Parathyroid adenoma (tissue), 2 donors: ENCODE measurements around the gene RASL12.

Source experiments
- H2AFZ ChIP-seq: fragments of 300-600 bp; sonication (generic); one replicate; pipeline ENCODE4 v1.7.0; 2017; ENCODE audit warnings: antibody characterized with exemption, mild to moderate bottlenecking
- H3K27ac ChIP-seq: fragments of 300-600 bp; sonication (generic); one replicate; pipeline ENCODE4 v1.7.0; 2017
- H3K27me3 ChIP-seq: fragments of 300-600 bp; sonication (generic); one replicate; pipeline ENCODE4 v1.7.0; 2017; ENCODE audit warnings: low read length; ENCODE audit not compliant: control insufficient read depth, insufficient read depth
- H3K36me3 ChIP-seq: fragments of 300-600 bp; sonication (generic); one replicate; pipeline ENCODE4 v1.7.0; 2017; ENCODE audit warnings: low read length; ENCODE audit not compliant: control insufficient read depth, insufficient read depth
- H3K4me1 ChIP-seq: fragments of 300-600 bp; sonication (generic); one replicate; pipeline ENCODE4 v1.7.0; 2017; ENCODE audit warnings: control low read depth
- H3K4me2 ChIP-seq: fragments of 300-600 bp; sonication (generic); one replicate; pipeline ENCODE4 v1.7.0; 2017; ENCODE audit warnings: low read length
- H3K4me3 ChIP-seq: fragments of 300-600 bp; sonication (generic); one replicate; pipeline ENCODE4 v1.7.0; 2017; ENCODE audit warnings: low read depth, low read length
- H3K79me2 ChIP-seq: fragments of 300-600 bp; sonication (generic); one replicate; pipeline ENCODE4 v1.7.0; 2017; ENCODE audit warnings: control low read depth
- H3K9ac ChIP-seq: fragments of 300-600 bp; sonication (generic); one replicate; pipeline ENCODE4 v1.7.0; 2017; ENCODE audit warnings: mild to moderate bottlenecking
- H3K9me3 ChIP-seq: fragments of 300-600 bp; sonication (generic); one replicate; pipeline ENCODE4 v1.7.0; 2017; ENCODE audit warnings: low read length; ENCODE audit not compliant: control insufficient read depth
- CTCF ChIP-seq: fragments of 300-600 bp; sonication (generic); IDR thresholded peaks from one replicate; pipeline ENCODE4 v1.7.0; 2017; ENCODE audit warnings: antibody characterized with exemption, mild to moderate bottlenecking
- donor health status: primary hyperparathyroidism.

RASL12 gene

GRCh38 chr15:65071381-65071811 lies 3.6 kb upstream of the RASL12 start:
- no peaks in the 10 kb centered on the region for H3K4me1 ChIP-seq
- TF ChIP-seq CTCF = no peak
- no peaks in the 10 kb centered on the region for H3K27me3 ChIP-seq
- H3K4me2 ChIP-seq = no peak overlapping the region
- H3K27ac ChIP-seq = no peak overlapping the region
- no peak overlapping the region for H2AFZ ChIP-seq
- no peaks in the 10 kb centered on the region for H3K79me2 ChIP-seq
- H3K4me3 ChIP-seq = no peak overlapping the region
- H3K9me3 ChIP-seq = no peaks in the 10 kb centered on the region
- H3K9ac ChIP-seq = no peak overlapping the region
- H3K36me3 ChIP-seq = no peaks in the 10 kb centered on the region

- no peak for TF ChIP-seq CTCF
- no peak overlapping the region for H2AFZ ChIP-seq
- H3K4me2 ChIP-seq = no peak overlapping the region
- H3K9ac ChIP-seq = no peak overlapping the region
- no peaks in the 10 kb centered on the region for H3K9me3 ChIP-seq
- no peak overlapping the region for H3K27ac ChIP-seq
- no peaks in the 10 kb centered on the region for H3K36me3 ChIP-seq
- no peak overlapping the region for H3K4me3 ChIP-seq
- no peaks in the 10 kb centered on the region for H3K4me1 ChIP-seq
- H3K27me3 ChIP-seq = no peaks in the 10 kb centered on the region
- H3K79me2 ChIP-seq = no peaks in the 10 kb centered on the region
These were observed 2.2 kb upstream of the RASL12 start for GRCh38 chr15:65069779-65070546.

- Histone ChIP-seq H3K4me2 (no peak overlapping the region), H3K36me3 (no peaks in the 10 kb centered on the region), H3K27ac (no peak overlapping the region), H3K9me3 (no peaks in the 10 kb centered on the region), H3K4me1 (no peaks in the 10 kb centered on the region), H3K4me3 (no peak overlapping the region), H3K27me3 (no peaks in the 10 kb centered on the region), H3K79me2 (no peaks in the 10 kb centered on the region), H2AFZ (no peak overlapping the region), H3K9ac (no peak overlapping the region)
- TF ChIP-seq CTCF = no peak
These were observed 1.4 kb upstream of the RASL12 start for GRCh38 chr15:65069179-65069578.

- H3K27ac ChIP-seq = no peak overlapping the region
- H3K9ac ChIP-seq = no peak overlapping the region
- H3K4me1 ChIP-seq = no peaks in the 10 kb centered on the region
- H3K27me3 ChIP-seq = no peaks in the 10 kb centered on the region
- H3K79me2 ChIP-seq = no peaks in the 10 kb centered on the region
- H3K4me3 ChIP-seq = no peak overlapping the region
- no peaks in the 10 kb centered on the region for H3K9me3 ChIP-seq
- H2AFZ ChIP-seq = no peak overlapping the region
- H3K36me3 ChIP-seq = no peaks in the 10 kb centered on the region
- H3K4me2 ChIP-seq = no peak overlapping the region
- TF ChIP-seq CTCF = no peak
These were observed 605 bp upstream of the RASL12 start for GRCh38 chr15:65068403-65068788.

- Histone ChIP-seq H3K9me3 (no peaks in the 10 kb centered on the region), H3K4me2 (no peak overlapping the region), H3K27me3 (no peaks in the 10 kb centered on the region), H3K4me3 (no peak overlapping the region), H2AFZ (peak overlapping the region; percentile 64), H3K4me1 (no peaks in the 10 kb centered on the region), H3K27ac (no peak overlapping the region), H3K79me2 (no peaks in the 10 kb centered on the region), H3K9ac (no peak overlapping the region), H3K36me3 (no peaks in the 10 kb centered on the region)
- TF ChIP-seq CTCF = no peak
These were observed 510 bp downstream of the RASL12 start for GRCh38 chr15:65067317-65067644.
